HepG2 (cell line): ENCODE results near the gene HDAC4. TPM values are rescaled to one million over a fixed set of nuclear protein-coding genes. Genes with fewer than 3 reads are reported as not detected.

ENCODE experiments used
- ATAC-seq: fragments of 200-7000 bp; cut with Tn5 transposase; 3 replicates; pipeline ENCODE4 v1.9.1; 2020; ENCODE audit warnings: mild to moderate bottlenecking, moderate library complexity
- BruUV-seq: library from RNA; stranded (reverse); fragments of 400-500 nt; replicated peaks from 2 replicates; lab custom pipeline; 2021; lab: Mats Ljungman, UMichigan
- CTCF ChIA-PET: fragments of 300-600 bp; formaldehyde crosslinking; extraction: SDS; loops from one replicate; lab custom pipeline; 2021; ENCODE audit warnings: low total read pairs, inconsistent platforms, low intra/inter-chr PET ratio; lab: Yijun Ruan, JAX
- POLR2A ChIA-PET: fragments of 350-600 bp; sonication (Branson Sonifier 250); formaldehyde crosslinking; loops from one replicate; lab custom pipeline; 2020; ENCODE audit warnings: antibody characterized with exemption, inconsistent platforms; lab: Yijun Ruan, JAX
- DNase-seq: peaks from one replicate; pipeline ENCODE4 v3.0.0-alpha.2; 2015; ENCODE audit warnings: low spot score
- FAIRE-seq: peaks from 3 replicates; lab custom pipeline; 2011; peaks lifted over from hg19 to GRCh38; lab: Jason Lieb, UNC
- H2AFZ ChIP-seq: one replicate; pipeline ENCODE4 v1.6.1; 2011; ENCODE audit warnings: low read length, inconsistent platforms
- H3K27ac ChIP-seq: fragments of 300-600 bp; 3 replicates; pipeline ENCODE4 v1.8.0; 2011; ENCODE audit warnings: mixed run types, mild to moderate bottlenecking, mixed read lengths, low read length, inconsistent platforms; ENCODE audit not compliant: insufficient read depth; ENCODE audit errors: extremely low read length
- H3K27me3 ChIP-seq, 2 experiments: fragments of 200-600 bp in 1 of 2; 2 replicates in 1 of 2; 3 replicates in 1 of 2; pipeline versions ENCODE4 v1.6.0 to v1.8.0; 2011; ENCODE audit warnings: low read length in 2 of 2, mild to moderate bottlenecking in 2 of 2, moderate library complexity in 2 of 2, inconsistent platforms in 1 of 2; ENCODE audit not compliant: insufficient read depth in 2 of 2, control insufficient read depth in 1 of 2
- H3K36me3 ChIP-seq, 2 experiments: fragments of 200-600 bp in 1 of 2; replicated peaks in 1 of 2; 2 replicates in 1 of 2; 3 replicates in 1 of 2; pipeline versions ENCODE4 v1.5.1 to v1.8.0; 2011; ENCODE audit warnings: low read length in 2 of 2, inconsistent platforms in 1 of 2; ENCODE audit not compliant: insufficient read depth in 2 of 2, control insufficient read depth in 1 of 2
- H3K4me1 ChIP-seq: 2 replicates; pipeline ENCODE4 v1.5.1; 2012; ENCODE audit warnings: low read length, inconsistent platforms; ENCODE audit not compliant: insufficient read depth
- H3K4me2 ChIP-seq: 2 replicates; pipeline ENCODE4 v1.6.0; 2011; ENCODE audit warnings: low read depth, low read length, inconsistent platforms
- H3K4me3 ChIP-seq, 3 experiments: fragments of 200-600 bp in 1 of 3; sonication (generic), shearing (Covaris generic) in 1 of 3; replicated peaks in 1 of 3; 2 replicates each; pipeline ENCODE4 v1.5.1; 2011 to 2016; ENCODE audit warnings: low read length in 3 of 3, inconsistent platforms in 2 of 3, low read depth in 2 of 3, mild to moderate bottlenecking in 2 of 3, control low read depth in 1 of 3, mixed read lengths in 1 of 3; ENCODE audit not compliant: insufficient read depth in 1 of 3
- H3K79me2 ChIP-seq: one replicate; pipeline ENCODE4 v1.6.1; 2011; ENCODE audit warnings: low read length, inconsistent platforms; ENCODE audit not compliant: insufficient read depth
- H3K9ac ChIP-seq: 2 replicates; pipeline ENCODE4 v1.6.0; 2011; ENCODE audit warnings: mild to moderate bottlenecking, low read depth, low read length, inconsistent platforms; ENCODE audit not compliant: insufficient read depth
- H3K9me3 ChIP-seq: 2 replicates; pipeline ENCODE4 v1.5.1; 2012; ENCODE audit warnings: mild to moderate bottlenecking, low read length
- H4K20me1 ChIP-seq: 2 replicates; pipeline ENCODE4 v1.6.0; 2011; ENCODE audit warnings: inconsistent platforms, mild to moderate bottlenecking, low read length, moderate library complexity; ENCODE audit not compliant: insufficient read depth
- CC2D1A ChIP-seq: sonication (generic); formaldehyde crosslinking; IDR thresholded peaks from 2 replicates; pipeline ENCODE4 v1.8.1; 2023; ENCODE audit warnings: mild to moderate bottlenecking, missing genetic modification reagents
- HDAC1 ChIP-seq: sonication (generic); formaldehyde crosslinking; IDR thresholded peaks from 2 replicates; pipeline ENCODE4 v1.5.1; 2020; ENCODE audit warnings: mild to moderate bottlenecking, missing genetic modification reagents
- HMG20B ChIP-seq: conservative IDR thresholded peaks from 2 replicates; pipeline ENCODE4 v1.6.1; 2016; ENCODE audit warnings: missing genetic modification reagents, missing compliant biosample characterization
- KDM6A ChIP-seq: IDR thresholded peaks from 2 replicates; pipeline ENCODE4 v1.6.1; 2016; ENCODE audit warnings: low read depth
- NFIB ChIP-seq: sonication (generic); formaldehyde crosslinking; IDR thresholded peaks from 2 replicates; pipeline ENCODE4 v1.9.0; 2021; ENCODE audit warnings: missing genetic modification reagents, mild to moderate bottlenecking, borderline replicate concordance
- PTBP1 ChIP-seq: fragments of 200-400 bp; formaldehyde crosslinking; IDR thresholded peaks from 2 replicates; pipeline ENCODE4 v1.6.1; 2018; ENCODE audit warnings: low read length, low read depth; ENCODE audit not compliant: poor library complexity, severe bottlenecking
- RCOR2 ChIP-seq: IDR thresholded peaks from 2 replicates; pipeline ENCODE4 v1.6.1; 2016; ENCODE audit warnings: missing biosample characterization, missing genetic modification reagents
- RXRB ChIP-seq: IDR thresholded peaks from 2 replicates; pipeline ENCODE4 v1.6.1; 2016; ENCODE audit warnings: borderline replicate concordance, missing genetic modification reagents, missing compliant biosample characterization
- TMF1 ChIP-seq: sonication (generic); formaldehyde crosslinking; IDR thresholded peaks from 2 replicates; pipeline ENCODE4 v1.8.1; 2022; ENCODE audit warnings: low read depth, missing genetic modification reagents
- ZNF792 ChIP-seq: IDR thresholded peaks from 2 replicates; pipeline ENCODE4 v1.6.1; 2016
- WGBS: methylation state at CpG from one replicate; pipeline ENCODE4 v1.1.6; 2017; ENCODE audit warnings: low lambda C conversion rate; 5-methylcytosine and 5-hydroxymethylcytosine counted together
- in situ Hi-C: cut with HindIII; loops from 2 replicates; pipeline ENCODE4 v1.10.0; 2017; ENCODE audit warnings: low pct_unique_long_range_greater_than_20kb; ENCODE audit not compliant: extremely low pct_ligation_motif_present
- intact Hi-C: fragments of 100-400 bp; cut with micrococcal nuclease; formaldehyde crosslinking; loops from one replicate; pipeline ENCODE4 v1.10.0; 2022; ENCODE audit not compliant: unreplicated experiment
- polyA plus RNA-seq, 8 experiments: library from polyadenylated mRNA; depleted of rRNA in 3 of 8; stranded (reverse) in 7 of 8; unstranded in 1 of 8; fragments of >200 nt; fragmentation: Illumina TruSeq in 4 of 8; extraction: Trizol in 4 of 8; gene quantifications; 2 replicates each; pipeline versions ENCODE4 v1.2.1 to v1.2.3, GENCODE V29; 2011 to 2016; ENCODE audit warnings: low read depth in 4 of 8, missing spikeins in 1 of 8, mixed read lengths in 1 of 8; ENCODE audit not compliant: insufficient read depth in 1 of 8
- total RNA-seq, 5 experiments: library from RNA; depleted of rRNA; stranded (reverse); fragments of >200 nt; fragmentation: Illumina TruSeq; extraction: Trizol; gene quantifications; 2 replicates each; pipeline ENCODE4 v1.2.3, GENCODE V29; 2016; ENCODE audit warnings: low read depth in 1 of 5
- TF ChIP-seq, protein P1 (sequence below): sonication (generic); formaldehyde crosslinking; IDR thresholded peaks from 2 replicates; pipeline ENCODE4 v1.5.0; 2020; ENCODE audit warnings: mild to moderate bottlenecking, missing genetic modification reagents, borderline replicate concordance
- TF ChIP-seq, protein P2 (sequence below): sonication (generic); formaldehyde crosslinking; IDR thresholded peaks from 2 replicates; pipeline ENCODE4 v1.4.0; 2020; ENCODE audit warnings: mild to moderate bottlenecking, low read depth, missing genetic modification reagents

The HDAC4 gene
- total and polyA plus RNA-seq, 2 of the 13 experiments (the other 11 are each of a cell fraction or from before 2014, with no cell fraction given) = 10.1 to 11.5 TPM

DNA sequence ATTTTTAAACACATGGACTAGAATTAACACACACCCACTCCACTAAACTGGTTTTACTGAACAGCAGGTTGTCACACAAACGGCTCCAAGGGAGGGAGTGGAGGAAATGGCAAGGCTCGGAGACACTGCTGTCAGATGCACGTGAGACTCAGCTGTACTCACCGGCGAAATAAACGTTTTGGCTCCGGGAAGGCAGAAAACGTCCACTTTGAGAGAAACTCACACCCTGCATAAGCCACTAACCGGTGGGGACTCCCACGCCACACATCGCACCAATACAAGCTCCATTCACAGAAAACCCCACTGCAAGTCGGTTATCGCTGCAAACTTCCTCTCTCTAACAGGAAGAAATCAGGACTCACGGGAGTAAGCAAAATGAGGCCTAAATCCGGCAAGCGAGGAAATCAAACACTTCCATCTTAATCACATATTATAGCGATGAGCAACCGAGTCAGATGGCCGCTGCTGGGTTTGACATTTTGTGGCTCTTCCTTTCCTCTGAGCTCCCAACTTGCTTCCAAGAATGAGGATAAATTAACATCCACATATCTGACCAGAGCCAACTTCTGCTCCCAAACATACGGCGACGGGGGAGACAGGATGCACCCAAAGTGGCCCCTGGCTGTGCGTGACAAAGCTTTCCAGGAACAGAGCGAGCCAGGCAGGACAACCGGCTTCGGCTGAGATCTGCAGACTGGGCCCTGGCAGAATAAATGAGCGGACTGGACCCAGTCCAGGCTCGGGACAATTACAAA is 63.5 kb downstream of the HDAC4 start:
- no TSS peak for BruUV-seq
- H3K4me2 ChIP-seq = no peak overlapping the region
- H3K4me1 ChIP-seq = peaks cover 11% of the 10 kb centered on the region
- ATAC-seq (no peak), FAIRE-seq (no peak)
- H3K27ac ChIP-seq = no peak overlapping the region
- H3K79me2 ChIP-seq = peaks cover 52% of the 10 kb centered on the region
- peaks cover 0 to 4% of the 10 kb centered on the region in 2 experiments; a peak in 2 of 5 replicates for H3K36me3 ChIP-seq
- no peak overlapping the region for H3K4me3 ChIP-seq
- no peak for TF ChIP-seq RXRB
- TF ChIP-seq, protein P1, sequence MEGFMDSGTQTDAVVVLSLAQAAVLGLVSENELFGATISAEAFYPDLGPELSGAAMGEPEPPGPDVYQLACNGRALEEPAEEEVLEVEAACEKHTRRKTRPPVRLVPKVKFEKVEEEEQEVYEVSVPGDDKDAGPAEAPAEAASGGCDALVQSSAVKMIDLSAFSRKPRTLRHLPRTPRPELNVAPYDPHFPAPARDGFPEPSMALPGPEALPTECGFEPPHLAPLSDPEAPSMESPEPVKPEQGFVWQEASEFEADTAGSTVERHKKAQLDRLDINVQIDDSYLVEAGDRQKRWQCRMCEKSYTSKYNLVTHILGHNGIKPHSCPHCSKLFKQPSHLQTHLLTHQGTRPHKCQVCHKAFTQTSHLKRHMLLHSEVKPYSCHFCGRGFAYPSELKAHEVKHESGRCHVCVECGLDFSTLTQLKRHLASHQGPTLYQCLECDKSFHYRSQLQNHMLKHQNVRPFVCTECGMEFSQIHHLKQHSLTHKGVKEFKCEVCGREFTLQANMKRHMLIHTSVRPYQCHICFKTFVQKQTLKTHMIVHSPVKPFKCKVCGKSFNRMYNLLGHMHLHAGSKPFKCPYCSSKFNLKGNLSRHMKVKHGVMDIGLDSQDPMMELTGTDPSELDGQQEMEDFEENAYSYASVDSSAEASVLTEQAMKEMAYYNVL = no peak
- TF ChIP-seq ZNF792 (CRISPR knock-in tag) = no peak
- TF ChIP-seq NFIB (CRISPR knock-in tag) = no peak
- no peak for TF ChIP-seq KDM6A (CRISPR knock-in tag)
- no peak for TF ChIP-seq HDAC1 (CRISPR knock-in tag)
- no peak for TF ChIP-seq RCOR2 (CRISPR knock-in tag)
- TF ChIP-seq, protein P2, sequence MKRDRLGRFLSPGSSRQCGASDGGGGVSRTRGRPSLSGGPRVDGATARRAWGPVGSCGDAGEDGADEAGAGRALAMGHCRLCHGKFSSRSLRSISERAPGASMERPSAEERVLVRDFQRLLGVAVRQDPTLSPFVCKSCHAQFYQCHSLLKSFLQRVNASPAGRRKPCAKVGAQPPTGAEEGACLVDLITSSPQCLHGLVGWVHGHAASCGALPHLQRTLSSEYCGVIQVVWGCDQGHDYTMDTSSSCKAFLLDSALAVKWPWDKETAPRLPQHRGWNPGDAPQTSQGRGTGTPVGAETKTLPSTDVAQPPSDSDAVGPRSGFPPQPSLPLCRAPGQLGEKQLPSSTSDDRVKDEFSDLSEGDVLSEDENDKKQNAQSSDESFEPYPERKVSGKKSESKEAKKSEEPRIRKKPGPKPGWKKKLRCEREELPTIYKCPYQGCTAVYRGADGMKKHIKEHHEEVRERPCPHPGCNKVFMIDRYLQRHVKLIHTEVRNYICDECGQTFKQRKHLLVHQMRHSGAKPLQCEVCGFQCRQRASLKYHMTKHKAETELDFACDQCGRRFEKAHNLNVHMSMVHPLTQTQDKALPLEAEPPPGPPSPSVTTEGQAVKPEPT (CRISPR knock-in tag) = no peak
- TF ChIP-seq CC2D1A = no peak
- TF ChIP-seq PTBP1 = no peak
- TF ChIP-seq HMG20B (CRISPR knock-in tag) = no peak
- no peak for TF ChIP-seq TMF1 (CRISPR knock-in tag)
- TF ChIP-seq, all 625 proteins: peak for 0
- no peak overlapping the region for H3K9ac ChIP-seq
- WGBS = 96% methylated on average over 28 of the region's 28 CpGs
- no peak for DNase-seq
- H4K20me1 ChIP-seq = peaks cover 34% of the 10 kb centered on the region; the same call in 1 of the 2 replicates
- no peaks in the 10 kb centered on the region for H3K27me3 ChIP-seq
- CTCF ChIA-PET = no interaction called here
- in situ Hi-C loops (no loop called here), intact Hi-C loops (no loop called here)
- no peaks in the 10 kb centered on the region for H3K9me3 ChIP-seq
- no peak overlapping the region for H2AFZ ChIP-seq
- POLR2A ChIA-PET = no interaction called here
